GM12891 (cell line): ENCODE data around the gene PDZD2.

Experiments
- PAX5 ChIP-seq: IDR thresholded peaks from 2 replicates; pipeline ENCODE4 v1.6.1; 2011; ENCODE audit warnings: low read length, moderate library complexity, mild to moderate bottlenecking; ENCODE audit not compliant: insufficient read depth, severe bottlenecking
- POLR2A ChIP-seq: IDR thresholded peaks from 2 replicates; pipeline ENCODE4 v1.6.1; 2011; ENCODE audit warnings: low read depth, low read length, control low read depth
- POLR2AphosphoS5 ChIP-seq: IDR thresholded peaks from 2 replicates; pipeline ENCODE4 v1.6.1; 2011; ENCODE audit warnings: low read depth, low read length, control low read depth
- TAF1 ChIP-seq: IDR thresholded peaks from 2 replicates; pipeline ENCODE4 v1.6.1; 2011; ENCODE audit warnings: low read depth, low read length, control low read depth

GRCh38 chr5:32074401-32074800 lies 435.5 kb downstream of the PDZD2 start:
- TF ChIP-seq PAX5 = no peak
- TF ChIP-seq POLR2A = no peak
- no peak for TF ChIP-seq POLR2AphosphoS5
- no peak for TF ChIP-seq TAF1
